ENCODE data around the gene CCL26.
A peak's percentile ranks its signal among the peaks of the same experiment; 100 is the strongest.
"Not testable (repeated sequence)": the region's sequence is repeated elsewhere in the genome, so short reads cannot be mapped to it uniquely, and the experiment has no call there.

Gene CCL26

DNA sequence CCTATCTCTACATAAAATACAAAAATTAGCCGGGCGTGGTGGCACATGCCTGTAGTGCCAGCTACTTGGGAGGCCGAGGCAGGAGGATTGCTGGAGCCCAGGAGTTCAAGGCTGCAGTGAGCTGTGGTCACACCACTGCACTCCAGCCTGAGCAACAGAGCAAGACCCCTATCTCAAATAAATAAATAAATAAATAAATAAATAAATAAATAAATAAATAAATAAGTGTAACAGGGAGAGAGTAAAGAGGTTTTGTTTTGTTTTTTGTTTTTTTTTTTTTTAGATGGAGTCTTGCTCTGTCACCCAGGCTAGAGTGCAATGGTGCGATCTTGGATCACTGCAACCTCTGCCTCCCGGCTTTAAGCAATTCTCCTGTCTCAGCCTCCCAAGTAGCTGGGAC is 20.6 kb upstream of the CCL26 start:
- DNase-seq (ENCODE audit: low spot score) = not testable (repeated sequence)

DNA sequence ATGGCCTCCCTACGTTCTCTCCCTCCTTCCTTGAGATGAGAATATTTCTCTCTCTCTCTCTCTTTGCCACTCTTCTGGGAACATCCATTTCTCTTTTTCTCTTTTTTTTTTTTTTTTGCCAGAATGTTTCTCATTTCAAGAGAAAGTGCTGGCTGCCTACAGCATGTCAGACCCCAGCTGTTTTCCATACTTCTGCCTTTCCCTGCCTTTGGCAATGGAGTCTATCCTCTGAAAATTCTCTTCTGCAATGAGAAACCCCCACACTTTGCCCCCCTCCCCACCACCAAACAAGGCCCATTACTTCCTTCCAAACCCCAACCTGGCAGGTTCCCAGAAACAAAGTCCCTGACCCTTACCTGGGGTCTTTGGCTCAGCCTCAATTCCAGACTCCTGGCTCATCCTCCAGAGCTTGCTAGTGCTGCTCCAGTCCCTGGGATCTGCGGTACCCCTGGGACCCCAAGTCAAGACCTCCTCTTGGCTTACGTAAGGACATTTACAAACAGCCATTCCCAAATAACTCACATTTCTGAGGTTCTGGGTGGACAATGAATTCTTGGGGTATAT is 17.4 kb upstream of the CCL26 start:
- no peak for DNase-seq (ENCODE audit: low spot score)

DNA sequence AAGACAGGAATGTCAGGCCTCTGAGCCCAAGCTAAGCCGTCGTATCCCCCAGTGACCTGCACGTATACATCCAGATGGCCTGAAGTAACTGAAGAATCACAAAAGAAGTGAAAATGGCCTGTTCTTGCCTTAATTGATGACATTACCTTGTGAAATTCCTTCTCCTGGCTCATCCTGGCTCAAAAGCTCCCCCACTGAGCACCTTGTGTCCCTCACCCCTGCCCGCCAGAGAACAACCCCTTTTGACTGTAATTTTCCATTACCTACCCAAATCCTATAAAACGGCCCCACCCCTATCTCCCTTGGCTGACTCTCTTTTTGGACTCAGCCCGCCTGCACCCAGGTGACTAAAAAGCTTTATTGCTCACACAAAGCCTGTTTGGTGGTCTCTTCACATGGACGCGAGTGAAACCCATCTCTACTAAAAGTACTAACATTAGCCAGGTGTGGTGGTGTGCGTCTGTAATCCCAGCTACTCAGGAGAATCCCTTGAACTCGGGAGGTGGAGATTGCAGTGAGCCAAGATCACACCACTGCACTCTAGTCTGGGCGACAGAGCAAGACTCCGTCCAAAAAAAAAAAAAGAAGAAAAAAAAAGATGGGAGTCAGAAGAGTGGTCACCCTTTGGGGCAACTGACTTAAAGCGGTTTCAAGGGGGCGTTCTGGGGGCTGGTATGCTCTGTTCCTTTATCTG is 16.3 kb upstream of the CCL26 start:
- DNase-seq (ENCODE audit: low spot score) = not testable (repeated sequence)

DNA sequence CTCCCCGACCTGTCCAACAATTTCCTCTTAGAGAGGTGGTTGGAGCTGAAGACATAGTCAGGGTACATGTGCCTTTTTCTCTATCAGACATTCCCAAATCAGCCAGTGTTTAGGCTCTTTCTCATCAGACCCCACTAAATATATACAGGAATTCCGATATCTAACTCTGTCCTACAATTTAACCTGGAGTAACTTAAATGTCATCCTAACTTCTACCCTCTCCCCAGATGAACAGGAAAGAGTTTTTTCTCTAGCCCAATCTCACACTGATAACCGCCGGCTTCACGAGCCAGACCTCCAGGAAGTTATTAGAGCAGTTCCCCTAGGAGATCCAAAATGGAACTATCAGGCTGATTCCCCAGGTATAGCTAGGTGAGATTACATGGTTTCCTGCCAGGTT is 11.0 kb upstream of the CCL26 start:
- DNase-seq (ENCODE audit: low spot score) = not testable (repeated sequence)

DNA sequence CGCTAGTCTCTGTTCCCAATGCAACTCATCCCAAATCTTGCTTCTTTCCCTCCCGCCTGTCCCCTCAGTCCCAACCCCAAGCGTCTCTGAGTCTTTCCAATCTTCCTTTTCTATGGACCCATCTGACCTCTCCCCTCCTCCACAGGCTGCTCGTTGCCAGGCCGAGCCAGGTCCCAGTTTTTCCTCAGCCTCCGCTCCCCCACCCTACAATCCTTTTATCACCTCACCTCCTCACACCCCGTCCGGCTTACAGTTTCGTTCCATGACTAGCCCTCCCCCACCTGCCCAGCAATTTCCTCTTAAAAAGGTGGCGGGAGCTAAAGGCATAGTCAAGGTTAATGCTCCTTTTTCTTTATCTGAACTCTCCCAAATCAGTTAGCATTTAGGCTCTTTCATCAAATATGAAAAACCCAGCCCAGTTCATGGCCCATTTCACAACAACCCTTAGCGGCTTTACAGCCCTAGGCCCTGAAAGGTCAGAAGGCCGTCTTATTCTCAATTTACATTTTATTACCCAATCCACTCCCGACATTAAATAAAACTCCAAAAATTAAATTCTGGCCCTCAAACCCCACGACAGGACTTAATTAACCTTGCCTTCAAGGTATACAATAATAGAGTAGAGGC is 8.7 kb upstream of the CCL26 start:
- DNase-seq (ENCODE audit: low spot score) = not testable (repeated sequence)

DNA sequence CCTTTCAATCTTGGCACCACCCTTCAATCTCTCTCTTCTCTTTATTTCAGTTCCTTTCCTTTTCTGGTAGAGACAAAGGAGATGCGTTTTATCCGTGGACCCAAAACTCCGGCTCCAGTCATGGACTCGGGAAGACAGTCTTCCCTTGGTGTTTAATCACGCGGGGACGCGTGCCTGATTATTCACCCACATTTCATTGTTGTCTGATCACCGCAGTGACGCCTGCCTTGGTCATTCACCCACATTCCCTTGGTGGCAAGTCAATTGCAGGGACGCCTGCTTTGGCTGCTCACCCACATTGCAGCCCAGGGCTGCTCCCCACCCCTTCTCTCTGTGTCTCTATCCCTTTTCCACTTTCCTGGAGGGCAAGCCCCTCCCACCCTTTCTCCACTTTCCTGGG is 7.5 kb upstream of the CCL26 start:
- DNase-seq (ENCODE audit: low spot score) = not testable (repeated sequence)

DNA sequence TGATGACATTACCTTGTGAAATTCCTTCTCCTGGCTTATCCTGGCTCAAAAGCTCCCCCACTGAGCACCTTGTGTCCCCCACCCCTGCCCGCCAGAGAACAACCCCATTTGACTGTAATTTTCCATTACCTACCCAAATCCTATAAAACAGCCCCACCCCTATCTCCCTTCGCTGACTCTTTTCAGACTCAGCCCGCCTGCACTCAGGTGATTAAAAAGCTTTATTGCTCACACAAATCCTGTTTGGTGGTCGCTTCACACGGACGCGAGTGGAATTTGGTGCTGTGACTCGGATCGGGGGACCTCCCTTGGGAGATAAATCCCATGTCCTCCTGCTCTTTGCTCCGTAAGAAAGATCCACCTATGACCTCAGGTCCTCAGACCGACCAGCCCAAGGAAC is 7.0 kb upstream of the CCL26 start:
- DNase-seq (ENCODE audit: low spot score) = not testable (repeated sequence)

DNA sequence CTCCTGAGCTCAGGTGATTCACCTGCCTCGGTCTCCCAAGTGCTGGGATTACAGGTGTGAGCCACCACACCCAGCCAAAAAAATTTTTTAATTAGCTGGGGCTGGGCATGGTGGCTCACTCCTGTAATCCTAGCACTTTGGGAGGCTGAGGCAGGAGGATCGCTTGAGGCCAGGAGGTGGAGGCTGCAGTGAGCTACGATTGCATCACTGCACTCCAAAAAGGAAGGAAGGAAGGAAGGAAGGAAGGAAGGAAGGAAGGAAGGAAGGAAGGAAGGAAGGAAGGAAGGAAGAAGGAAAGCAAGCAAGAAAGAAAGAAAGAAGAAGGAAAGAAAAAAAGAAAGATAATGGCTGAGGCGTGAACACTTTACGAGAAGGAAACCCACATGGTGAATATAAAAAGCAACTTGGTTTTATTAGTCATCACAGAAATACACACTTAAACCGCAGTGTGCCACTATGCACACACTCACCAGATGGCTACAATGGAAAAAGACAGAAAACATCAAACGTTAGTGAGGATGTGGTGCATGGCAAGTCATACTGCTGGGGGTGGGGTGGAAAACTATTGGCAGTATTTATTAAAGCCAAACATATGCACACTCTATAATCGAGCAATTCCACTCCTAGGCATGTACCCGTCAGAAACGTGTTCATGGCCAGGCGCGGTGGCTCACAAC is 4.4 kb upstream of the CCL26 start:
- DNase-seq (ENCODE audit: low spot score) = peak; percentile 50

DNA sequence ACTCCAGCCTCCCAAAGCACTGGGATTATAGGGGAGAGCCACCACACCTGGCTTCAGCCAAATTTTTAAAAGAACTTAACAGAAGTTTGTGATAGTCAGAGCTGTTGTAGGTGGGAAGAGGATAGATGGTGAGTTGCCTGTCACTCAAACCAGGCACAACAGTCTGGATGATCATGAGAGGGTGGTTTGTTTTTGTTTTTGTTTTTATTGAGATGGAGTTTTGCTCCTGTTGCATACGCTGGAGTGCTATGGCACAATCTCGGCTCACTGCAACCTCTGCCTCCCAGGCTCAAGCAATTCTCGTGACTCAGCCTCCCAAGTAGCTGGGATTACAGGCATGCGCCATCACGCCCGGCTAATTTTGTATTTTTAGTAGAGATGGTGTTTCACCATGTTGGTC is 1.9 kb upstream of the CCL26 start:
- DNase-seq (ENCODE audit: low spot score) = not testable (repeated sequence)

DNA sequence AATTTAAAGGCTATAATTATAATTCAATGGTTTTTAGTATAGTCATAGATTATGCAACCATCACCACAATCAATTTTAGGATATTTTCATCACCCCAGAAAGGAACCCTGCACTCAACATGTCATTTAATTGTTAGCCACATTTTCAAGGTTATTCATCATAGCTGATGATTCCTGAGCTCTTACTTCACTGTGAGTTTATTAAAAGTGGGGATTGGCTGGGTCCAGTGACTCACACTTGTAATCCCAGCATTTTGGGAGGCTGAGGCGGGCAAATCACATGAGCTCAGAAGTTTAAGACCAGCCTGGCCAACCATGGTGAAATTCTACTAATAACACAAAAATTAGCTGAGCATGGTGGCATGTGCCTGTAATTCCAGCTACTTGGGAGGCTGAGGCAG is 787 bp downstream of the CCL26 start:
- DNase-seq (ENCODE audit: low spot score) = peak; percentile 22

DNA sequence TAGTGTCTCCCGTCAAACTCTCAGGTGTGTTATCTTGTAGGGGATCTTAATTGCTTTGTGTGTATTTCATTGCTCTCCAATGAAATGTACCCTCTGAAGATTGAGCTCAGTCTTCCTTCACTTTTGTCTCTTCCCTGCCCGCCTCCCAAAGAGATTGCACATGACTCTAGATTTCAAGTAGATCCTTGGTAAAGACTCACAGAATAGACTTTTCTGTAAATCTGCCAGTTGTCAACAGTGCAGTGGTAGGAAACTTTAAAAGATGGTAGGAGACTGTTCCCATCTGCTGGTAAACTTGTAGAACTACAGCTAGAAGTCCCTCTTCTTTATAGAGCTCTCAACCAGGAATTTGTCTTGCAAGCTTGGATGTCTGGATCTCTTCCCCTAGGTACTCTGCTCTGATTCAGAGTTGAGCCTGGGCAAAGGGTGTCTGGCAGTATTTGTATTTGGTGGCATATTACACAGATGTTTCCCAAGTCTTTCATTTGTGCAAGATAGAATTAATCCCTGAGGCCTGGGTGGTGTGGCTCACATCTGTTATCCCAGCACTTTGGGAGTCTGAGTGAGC is 9.6 kb downstream of the CCL26 start:
- DNase-seq (ENCODE audit: low spot score) = peak; percentile 74

DNA sequence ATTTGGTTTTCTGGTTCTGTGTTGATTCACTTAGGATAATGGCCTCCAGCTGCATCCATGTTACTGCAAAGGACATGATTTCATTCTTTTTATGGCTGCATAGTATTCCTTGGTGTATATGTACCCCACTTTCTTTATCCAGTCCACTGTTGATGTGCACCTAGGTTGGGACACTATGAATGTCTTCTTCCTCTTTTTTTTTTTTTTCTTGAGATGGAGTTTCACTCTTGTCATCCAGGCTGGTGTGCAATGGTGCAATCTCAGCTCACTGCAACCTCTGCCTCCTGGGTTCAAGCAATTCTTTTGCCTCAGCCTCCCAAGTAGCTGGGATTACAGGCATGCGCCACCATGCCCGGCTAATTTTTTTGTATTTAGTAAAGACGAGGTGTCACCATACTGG is 10.2 kb downstream of the CCL26 start:
- DNase-seq (ENCODE audit: low spot score) = not testable (repeated sequence)

DNA sequence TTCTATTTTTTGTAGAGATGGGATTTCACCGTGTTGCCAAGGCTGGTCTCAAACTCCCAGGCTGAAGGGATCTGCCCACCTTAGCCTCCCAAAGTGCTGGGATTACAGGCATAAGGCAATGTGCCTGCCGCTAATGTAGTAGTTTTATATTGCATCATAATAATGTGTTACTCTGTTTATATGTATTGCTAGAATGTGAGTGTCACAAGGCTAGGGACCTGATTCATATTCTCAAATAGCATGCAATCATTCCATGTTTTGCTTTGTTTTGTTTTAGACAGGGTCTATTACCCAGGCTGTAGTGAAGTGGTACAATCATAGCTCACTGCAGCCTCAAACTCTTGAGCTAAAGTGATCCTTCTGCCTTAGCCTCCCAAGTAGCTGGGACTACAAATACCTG is 13.5 kb downstream of the CCL26 start:
- DNase-seq (ENCODE audit: low spot score) = no peak

DNA sequence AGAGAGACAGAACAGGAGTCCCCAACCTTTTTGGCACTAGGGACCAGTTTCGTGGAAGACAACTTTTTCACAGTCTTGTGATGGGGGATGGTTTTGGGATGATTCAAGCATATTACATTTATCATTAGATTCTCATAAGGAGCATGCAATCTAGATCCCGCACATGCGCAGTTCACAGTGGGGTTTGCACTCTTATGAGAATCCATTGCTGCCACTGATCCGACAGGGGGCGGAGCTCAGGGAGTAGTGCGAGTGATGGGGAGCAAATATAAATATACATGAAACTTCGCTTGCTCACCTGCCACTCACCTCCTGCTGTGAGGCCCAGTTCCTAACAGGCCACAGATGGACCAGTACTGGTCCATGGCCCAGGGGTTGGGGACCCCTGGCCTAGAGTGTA is 14.2 kb downstream of the CCL26 start:
- no peak for DNase-seq (ENCODE audit: low spot score)

DNA sequence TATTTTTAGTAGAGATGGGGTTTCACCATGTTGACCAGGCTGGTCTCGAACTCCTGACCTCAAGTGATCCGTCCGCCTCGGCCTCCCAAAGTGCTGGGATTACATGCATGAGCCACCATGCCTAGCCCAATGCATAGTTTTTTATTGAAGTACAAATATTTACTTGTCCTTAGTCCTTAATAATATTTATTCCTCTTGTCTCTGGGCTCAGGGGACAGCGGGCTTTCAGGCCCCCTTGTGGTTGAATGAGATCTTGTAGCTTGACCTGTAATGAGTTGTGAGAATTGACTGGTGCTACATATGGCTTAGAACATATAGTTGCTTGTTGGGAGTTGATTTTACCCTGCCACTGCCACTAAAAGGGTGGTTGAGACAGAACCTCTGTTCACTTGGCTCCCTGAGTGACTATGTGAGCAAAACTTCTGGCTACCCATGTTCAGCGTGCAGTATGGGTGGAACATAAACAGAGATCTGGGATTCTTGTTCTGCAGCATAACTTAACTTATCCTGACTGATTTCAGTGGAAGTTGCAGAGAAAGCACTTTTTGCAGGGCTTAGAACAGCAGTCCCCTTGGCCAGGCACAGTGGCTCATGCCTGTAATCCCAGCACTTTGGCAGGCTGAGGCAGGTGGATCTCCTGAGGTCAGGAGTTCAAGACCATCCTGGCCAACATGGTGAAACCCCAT is 14.9 kb downstream of the CCL26 start:
- DNase-seq (ENCODE audit: low spot score) = peak; percentile 58

DNA sequence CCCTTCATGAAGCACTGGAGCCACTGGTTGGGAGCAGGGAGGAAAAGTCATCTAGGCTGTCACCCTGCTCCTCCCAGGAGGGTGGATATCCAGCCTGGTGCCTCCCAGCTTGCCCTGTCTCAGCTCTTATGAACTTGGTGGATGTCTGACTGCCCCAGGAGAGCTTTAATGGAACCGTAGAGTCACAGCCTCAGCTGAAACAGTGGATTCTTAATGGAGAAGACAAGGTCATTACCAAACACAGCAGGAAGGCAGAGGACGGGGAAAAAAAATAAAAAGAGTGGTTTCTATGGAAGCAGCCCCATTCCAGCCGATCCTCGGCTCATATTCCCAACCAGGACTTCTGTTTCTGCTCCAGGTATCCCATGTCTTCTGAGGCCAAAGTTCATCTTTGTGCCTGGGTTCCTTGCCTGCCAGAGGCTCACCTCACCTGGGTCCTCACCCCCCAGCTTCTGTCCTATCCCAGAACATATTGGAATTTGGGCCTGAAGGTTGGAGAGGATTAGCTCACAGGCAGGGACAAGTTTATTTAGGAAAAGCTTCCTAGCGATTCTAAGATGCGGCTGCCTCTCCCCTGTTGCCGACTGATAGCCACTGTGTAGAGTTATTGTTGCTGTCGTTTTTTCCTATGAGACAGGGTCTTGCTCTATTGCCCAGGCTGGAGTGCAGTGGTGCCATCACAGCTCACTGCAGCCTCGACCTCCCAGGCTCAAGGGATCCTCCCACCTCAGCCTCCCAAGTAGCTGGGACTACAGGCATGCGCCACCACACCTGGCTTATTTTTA is 15.6 kb downstream of the CCL26 start:
- DNase-seq (ENCODE audit: low spot score) = no peak

DNA sequence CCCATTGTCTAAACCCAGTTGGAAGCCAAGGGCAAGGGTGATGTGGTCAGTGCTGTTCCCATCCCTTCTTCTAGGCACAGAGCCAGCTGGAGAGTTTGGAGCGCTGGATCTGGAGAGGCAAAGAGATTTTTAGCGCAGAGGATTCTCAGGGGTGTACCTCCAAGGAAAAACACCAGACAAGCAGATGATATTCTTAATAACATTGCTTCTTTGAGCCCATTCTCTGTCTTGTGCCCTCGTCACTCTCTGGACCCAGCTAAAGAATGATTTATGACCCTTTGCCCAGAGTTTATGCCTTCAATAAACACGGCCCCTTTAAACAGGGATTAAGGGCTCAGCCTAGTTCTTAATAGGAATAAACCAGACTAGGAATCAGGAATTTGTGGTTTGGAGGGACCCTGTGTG is 28.6 kb downstream of the CCL26 start:
- DNase-seq (ENCODE audit: low spot score) = no peak

DNA sequence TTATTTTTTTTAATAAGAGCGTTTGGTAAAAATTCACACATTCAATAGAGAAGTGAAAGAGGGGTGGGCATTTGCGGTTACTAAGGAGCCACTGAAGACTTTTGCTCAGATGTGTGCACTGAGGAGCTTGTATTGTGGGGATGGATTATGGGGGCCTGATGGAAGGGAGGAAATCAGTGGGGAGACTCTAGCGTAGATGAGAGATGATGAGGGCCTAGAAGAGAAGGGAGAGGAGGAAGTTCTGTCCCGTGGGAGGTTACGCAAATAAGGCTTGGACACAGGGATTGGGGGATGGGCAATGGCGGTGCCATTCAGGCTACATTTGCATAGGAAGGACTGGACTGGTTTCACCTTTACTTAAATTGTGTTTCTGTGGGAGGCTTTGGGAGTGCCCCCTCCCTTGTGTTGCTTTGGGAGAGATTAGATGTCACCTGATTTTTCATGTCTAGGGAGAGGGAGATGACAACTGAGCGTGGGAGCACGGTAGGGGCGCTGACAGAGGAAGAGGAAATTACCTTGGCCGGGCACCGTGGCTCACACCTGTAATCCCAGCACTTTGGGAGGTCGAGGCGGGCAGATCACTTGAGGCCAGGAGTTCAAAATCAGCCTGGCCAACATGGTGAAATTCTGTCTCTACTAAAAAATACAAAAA is 31.0 kb downstream of the CCL26 start:
- DNase-seq (ENCODE audit: low spot score) = no peak

DNA sequence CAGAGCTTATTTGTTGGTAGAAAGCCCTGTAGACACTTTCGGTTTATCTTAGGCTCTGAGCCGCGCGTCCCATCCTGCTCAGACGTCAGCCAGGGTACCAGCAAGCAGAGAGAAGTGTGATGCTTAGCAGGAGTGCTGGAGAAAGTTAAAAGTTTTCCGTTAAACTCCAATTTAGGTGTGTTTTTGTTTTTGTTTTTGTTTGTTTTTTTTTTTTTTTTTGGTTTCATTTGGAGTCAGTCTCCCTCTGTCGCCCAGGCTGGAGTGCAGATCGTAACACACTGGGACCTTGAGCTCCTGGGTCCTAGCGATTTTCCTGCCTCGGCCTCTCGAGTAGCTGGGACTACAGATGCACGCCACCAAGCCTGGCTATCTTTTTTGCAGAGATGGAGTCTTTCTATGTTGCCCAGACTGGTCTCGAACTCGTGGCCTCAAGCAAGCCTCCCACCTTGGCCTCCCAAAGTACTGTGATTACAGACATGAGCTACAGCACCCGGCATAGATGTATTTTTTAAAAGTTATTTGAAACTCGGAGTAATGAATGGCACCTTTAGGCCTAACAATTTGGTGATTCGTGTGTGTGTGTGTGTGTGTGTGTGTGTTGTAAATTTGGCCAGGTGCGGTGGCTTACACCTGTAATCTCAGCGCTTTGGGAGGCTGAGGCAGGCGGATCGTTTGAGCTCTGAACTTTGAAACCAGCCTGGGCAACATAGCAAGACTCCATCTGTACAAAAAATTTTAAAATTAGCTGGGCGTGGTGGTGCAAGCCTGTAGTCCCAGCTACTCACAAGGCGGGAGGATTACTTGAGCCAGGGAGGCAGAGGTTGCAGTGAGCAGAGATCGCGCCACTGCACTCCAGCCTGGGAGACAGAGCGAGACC is 32.0 kb downstream of the CCL26 start:
- DNase-seq (ENCODE audit: low spot score) = no peak
